ENCODE data around the gene CEMIP.

Gene CEMIP

GRCh38 chr15:80778964-80779657, at the start of gene CEMIP:
Gene CEMIP, plus strand, starts transcription at chr15:80779370. Its CDS starts 94,510 bp downstream, at chr15:80873880.
- peak in 2 of 4 experiments; percentile 4 to 5 for DNase-seq

- DNase-seq, result no peak
Measured at GRCh38 chr15:80730387-80730786, 48.8 kb upstream of the CEMIP start.

DNA sequence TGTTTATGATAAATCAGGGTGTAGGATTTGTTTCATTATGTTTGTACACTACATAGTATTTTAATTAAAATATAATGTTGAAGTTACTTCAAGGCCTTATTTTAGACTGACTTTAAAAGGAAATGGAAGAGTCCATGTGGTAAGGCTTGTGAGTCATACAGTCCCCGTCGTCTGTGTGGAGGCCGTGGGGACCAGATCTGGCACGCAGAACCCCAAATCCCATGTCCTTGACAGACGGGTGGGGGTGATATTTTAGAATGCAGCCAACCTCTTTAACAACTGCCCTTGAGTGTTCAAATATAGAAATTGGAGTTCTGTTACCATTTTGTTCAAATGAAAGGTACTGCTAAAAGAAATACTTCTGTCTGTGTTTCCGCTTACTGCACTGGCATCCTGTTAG, 48.2 kb upstream of the CEMIP start:
- no peak for DNase-seq

- no peak for DNase-seq
Measured at GRCh38 chr15:80732167-80732566, 47.0 kb upstream of the CEMIP start.

GRCh38 chr15:80732818-80733217, 46.4 kb upstream of the CEMIP start:
- DNase-seq, result no peak

DNA sequence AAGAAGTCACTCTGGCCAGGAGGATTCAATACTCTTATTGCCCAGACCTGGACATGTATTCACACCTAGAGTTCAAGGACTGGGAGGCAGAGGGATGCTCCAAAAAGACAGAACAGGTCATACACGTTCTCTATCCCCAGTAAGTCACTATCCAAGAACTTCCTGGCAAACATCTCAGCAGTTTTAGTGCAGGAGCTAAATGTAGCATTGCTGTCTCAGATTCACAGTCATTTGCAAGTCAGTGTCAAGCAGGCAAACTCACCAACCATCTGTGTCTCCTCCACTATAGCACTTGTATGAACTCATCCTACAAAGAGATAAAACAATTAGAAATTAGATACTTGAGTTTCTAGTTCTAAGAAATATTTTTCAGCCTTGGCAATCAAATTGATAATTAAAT, 45.7 kb upstream of the CEMIP start:
- DNase-seq, result no peak

- DNase-seq, result no peak
Measured at GRCh38 chr15:80735344-80735743, 43.8 kb upstream of the CEMIP start.

DNA sequence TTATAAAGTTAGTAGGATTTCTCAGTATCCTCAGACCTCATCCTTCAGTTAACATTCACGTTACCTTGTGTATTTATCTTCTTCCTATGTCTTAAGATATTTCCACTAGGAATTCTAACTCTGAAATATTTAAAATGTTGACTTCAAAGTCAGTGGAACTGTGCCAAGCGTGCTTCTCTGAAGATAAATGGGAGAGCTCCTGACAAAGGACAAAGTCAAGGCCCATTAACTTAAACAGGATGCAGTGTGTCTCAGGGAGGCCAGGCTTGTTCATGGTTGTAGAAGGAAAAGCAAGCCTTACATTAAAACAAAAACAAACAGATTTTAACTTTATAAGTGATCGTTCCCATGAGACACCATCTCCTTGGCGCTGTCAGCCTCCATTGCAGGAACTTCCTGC, 42.6 kb upstream of the CEMIP start:
- DNase-seq, result no peak

DNA sequence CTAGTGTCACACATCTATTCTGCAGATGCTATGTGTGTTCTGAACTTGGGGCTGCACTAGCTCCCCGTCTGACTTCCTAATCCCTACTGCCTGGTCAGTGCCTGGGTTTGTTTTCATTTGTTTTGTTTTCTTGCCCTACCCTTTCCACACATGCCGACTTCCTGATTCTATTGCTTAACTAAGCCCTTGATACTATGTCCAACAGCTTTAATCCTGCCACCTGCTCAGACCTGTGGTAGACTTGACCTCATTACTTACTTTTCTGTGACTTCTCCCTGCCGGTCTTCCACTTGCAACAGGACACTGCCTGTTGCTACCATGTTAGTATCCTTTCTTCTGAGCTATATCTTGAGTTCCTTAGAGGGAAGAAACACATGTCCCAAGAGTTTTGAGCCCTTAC, 39.3 kb upstream of the CEMIP start:
- no peak for DNase-seq

- DNase-seq, result no peak
Measured at GRCh38 chr15:80742081-80742480, 37.1 kb upstream of the CEMIP start.

DNA sequence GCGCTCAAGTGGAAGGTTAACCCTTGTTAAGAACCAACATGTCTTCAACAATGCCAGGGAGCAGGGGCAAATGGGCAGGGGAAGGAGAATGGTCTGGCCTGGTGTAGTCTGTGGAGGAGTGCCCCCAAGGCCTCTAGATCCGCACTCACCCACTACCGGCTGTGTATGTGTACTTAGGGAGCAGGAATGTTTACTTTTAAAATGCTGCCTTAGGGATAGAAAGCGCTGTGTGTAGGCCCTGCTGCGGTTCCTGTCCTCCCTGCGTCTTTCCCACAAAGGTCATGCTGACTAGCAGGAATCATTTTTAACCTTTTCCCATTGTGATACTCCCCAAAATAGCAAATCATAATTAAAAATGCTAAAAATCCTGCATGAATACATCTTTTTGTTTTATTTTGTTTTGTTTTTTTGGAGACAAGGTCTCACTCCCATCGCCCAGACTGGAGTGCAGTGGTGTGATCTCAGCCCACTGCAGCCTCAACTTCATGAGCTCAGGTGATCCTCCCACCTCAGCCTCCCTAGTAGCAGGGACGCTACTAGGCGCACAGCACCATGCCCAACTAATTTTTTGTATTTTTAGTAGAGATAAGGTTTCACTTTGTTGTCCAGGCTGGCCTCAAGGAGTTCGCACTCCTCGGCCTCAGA, 35.9 kb upstream of the CEMIP start:
- DNase-seq, result no peak

- no peak for DNase-seq
Measured at GRCh38 chr15:80744415-80744814, 34.8 kb upstream of the CEMIP start.

- DNase-seq, result no peak
Measured at GRCh38 chr15:80744826-80745225, 34.3 kb upstream of the CEMIP start.

DNA sequence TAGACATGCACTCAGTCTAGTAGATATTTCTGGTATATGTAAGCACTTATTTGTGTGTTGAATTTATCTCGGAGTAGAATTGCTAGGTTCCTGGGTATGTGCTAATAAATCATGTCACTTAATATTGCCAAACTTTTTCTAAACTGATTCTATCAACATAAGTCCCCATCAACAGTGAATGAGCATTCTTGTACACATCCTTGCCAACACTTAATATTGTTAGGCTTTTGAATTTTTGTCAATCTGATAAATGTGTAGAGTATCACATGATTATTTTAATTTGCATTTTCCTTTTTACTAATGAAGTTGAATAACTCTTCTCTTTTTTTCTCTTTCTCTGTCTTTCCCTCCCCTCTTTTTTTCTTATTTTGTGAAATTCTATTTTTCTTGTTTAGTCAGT, 33.3 kb upstream of the CEMIP start:
- no peak for DNase-seq

DNA sequence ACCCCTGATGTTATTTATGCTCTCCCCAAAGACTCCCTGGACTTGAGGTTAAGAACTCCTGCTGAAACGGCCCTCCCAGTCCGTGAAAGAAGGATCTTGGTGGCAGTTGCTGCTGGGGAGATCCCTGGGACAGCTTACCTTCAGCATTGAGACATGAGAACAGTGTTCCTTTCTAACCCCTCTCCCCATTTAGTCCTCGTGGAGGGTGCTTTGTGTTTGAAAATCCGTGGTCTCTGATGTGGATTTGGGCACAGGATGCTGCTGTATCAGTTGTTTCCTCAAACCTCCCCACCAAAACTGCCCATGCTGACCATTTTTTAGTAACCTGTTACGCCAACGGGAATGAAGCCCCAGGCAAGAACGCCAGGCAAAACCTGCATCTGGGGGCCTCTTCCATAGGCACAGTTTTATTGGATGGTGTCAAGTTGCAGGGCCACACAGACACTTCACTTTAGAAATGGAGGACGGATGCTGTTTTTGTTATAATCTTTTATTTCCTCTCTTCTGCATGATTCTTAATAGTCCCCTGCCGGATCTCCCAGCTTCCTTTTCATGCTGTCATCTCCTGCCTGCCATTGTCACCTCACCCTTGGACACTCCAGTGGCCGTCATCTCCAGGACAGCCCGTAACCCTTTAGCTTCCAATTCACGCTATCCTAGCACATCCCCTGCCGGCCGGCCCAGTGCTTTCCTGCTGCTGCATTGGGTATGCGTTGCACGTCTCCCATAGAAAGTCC, 31.7 kb upstream of the CEMIP start:
- DNase-seq, result no peak

DNA sequence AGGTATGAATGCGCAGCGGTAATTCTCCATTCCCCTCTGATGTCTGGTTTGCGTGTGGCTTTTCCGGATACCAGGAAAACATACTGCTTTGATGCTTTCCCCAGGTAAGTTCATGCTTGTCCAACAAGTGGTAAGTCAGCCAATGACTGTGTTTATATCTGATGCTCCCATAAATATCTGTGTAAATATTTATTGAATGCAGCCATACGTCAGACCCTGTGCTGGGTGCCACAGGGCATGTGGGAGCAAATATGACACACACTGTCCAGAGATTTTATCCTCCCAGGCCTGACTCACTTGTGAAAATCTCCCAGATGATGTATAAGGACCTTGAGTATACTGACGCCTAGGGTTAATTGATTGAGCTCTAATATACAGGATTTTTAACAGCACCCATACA, 29.6 kb upstream of the CEMIP start:
- no peak for DNase-seq

DNA sequence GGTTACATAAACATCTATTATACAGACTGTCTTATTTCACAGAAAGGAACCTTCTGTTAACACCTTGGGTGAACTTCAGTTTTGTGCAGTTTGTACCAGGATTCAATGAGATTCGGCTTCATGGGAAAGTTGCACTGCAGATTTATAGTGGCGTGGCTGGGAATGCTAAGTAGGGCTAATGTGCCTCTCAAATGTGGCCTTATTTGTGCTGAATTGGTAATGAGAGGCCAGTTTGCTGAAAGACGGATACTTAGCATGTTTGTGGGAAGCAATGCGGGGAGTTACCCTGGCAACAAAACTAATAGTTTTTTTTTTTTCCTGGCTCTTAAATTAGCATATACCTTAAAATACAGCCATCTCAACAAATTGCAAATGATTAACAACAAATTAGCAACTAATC, 28.6 kb upstream of the CEMIP start:
- DNase-seq, result no peak

DNA sequence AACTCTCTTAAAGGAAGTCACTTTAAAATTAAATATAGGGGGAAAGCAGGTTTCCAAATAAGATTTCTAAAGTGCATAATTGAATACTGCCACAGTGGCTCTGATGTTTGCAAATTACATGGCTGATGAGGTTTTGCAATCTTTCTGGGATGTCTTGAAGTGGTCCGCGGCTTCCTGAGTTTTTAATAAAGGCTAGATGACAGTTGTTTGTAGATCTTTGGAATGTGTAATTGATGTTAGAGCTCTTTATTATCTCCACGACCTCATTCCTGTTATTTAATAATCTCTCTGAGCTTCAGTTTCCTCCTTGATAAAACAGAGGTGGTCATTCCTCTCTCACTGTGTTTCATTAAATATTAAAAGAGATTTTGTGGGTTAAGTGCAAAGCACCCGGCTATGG, 27.0 kb upstream of the CEMIP start:
- no peak for DNase-seq

DNA sequence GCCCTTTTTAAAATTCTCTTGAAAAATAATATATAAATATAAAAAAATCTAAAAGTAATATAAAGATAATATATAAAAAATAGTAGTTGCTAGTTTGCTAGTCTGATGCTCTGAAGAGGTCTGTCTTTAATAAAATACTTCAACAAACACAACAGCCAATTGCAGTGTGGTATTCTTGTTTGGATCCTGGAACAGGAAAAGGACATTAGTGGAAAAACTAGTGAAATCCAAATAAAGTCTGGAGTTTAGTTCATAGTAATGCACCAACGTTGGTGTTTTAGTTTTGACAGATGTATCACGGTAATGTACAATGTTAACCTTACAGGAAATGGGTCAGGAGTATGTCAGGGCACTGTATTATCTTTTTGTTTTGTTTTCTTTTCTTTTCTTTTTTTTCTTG, 26.0 kb upstream of the CEMIP start:
- DNase-seq, result no peak

DNA sequence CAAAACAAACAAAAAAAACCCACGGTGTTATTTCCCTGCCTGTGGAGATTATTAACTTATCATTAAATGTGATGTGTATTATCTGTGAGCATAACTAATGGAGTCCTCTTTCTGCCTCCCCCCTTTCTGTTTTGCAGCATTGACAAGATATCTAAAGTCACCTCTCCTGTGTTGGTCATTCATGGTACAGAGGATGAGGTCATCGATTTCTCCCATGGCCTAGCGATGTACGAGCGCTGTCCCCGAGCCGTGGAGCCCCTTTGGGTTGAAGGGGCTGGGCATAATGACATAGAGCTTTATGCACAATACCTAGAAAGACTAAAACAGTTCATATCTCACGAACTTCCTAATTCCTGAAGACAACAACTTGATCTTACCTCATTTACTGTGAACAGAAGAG, 25.2 kb upstream of the CEMIP start:
- no peak for DNase-seq

- no peak for DNase-seq
Measured at GRCh38 chr15:80755885-80756284, 23.3 kb upstream of the CEMIP start.

DNA sequence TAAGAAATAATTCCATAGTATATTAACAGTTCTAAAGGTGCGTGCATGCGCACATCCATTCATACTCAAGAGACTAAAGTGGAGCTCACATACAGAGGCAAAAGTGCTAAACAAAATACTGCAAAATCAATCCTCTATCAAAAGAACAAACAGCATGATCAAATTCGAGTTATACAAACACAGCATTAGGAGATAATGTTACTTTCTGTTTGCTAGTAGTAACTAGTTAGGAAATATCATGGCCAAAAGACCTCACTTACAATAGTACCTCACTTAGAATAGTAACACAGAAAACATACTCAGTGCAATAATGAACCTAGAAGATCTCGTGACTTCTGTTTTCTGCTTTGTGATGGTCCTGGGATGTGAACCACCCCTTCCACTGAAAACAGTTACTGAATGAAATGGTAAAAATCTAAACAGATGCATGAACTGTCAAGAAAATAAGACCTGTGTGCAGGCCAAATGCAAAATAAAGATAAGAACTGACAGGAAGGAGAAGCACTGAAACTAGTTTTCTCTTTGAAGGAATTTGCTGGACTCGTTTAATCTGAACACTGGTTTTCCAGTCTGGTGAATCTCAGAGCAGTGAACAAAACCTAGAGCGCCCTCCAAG, 20.9 kb upstream of the CEMIP start:
- no peak for DNase-seq

GRCh38 chr15:80760960-80761359, 18.2 kb upstream of the CEMIP start:
- DNase-seq, result no peak

- DNase-seq, result no peak
Measured at GRCh38 chr15:80761754-80762153, 17.4 kb upstream of the CEMIP start.

All from activated CD4-positive, CD25-positive, alpha-beta regulatory T cell (primary cell).